ENCODE measurements around the gene LAMB4.

The LAMB4 gene

DNA sequence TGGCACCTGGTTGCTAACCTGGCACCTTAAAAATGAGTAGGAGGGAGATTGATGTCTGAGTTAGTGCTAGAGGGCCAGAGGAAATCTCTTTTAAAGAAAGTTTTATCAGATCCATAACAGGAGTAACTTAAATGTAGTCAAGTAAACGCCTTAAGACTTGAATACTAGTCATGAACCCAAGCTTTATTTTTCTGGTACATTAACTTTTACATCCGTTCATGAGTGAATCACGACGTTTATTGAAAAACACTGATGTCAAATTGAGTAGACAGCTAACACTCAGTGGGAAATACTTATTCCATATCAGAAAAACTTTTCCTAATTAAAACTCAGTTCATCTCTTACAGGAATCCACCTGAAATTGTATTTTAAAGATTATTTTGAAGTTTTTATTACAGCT, 120.3 kb downstream of the LAMB4 start:
- no peak for DNase-seq

DNA sequence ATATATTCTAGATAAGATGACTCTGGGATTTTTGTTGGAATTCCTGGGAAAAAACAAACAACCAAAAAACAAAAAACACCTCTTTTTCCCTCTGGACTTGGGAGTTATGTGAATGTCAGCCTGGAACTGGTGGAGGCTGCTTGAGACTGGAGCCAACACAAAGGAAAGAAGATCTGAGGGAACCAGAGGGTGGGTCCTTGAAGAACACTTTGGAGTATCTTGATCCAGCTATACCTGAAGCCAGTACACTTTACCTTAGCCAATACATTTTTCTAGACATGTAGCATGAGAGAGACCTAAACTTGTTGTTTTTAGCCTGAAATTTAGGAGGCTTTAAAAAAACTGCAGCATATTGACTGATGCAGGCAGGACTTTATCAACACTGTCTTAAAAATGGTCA, 121.3 kb downstream of the LAMB4 start:
- DNase-seq = no peak

DNA sequence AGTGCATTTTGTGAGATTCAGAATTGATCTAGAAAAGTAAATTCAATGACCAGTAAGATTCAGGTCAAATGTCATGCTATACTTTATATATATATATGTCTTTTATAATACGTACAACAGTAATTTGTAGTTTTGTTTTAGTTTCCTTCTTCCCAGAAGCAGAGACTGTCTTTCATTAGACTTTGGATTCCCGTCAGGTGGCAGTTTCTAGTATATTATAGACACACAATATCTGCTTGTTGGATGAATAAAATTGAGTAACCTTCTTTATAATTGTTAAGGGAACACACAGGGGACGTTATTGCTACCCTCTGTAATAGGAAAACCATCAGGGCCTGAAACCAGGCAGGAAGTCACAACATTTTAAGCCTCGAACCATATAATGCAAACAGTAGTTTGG, 121.9 kb downstream of the LAMB4 start:
- no peak for DNase-seq

DNA sequence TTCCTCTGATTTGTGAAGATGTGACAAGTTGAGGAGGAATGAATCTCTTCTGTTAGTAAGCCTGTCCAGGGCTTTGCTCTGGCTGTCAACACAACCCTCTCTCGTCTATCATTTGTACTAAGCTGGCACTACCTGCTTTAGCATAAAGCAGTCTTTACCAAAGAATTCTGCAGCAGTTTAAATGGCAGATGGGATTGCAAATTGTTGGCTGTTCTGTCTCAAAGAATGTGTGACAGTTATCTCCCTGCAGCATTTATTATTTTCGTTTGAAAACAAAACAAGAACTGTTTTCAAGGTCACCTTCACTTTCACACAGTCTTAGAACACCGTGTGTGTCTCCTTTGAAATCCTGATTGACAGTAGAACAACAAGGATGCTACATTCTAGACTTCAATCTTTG, 122.4 kb downstream of the LAMB4 start:
- no peak for DNase-seq

DNA sequence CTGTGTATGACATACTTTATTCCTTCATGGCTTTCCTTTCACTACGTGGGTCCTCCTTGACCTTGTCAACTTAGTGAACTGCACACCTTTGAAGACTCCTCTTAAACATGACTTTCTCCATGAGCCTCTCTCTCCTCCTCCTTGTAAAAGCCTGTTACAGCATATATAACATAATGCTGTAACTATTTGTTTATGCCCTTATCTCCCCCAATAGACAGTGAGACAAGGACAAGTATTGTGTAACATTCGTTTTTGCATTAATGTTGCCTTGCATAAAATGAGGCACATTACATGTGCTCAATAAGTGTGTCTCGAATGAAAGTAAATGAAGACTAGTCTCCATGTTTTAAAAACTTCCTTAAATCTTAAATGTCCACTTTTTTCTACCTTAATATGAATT, 122.9 kb downstream of the LAMB4 start:
- no peak for DNase-seq

DNA sequence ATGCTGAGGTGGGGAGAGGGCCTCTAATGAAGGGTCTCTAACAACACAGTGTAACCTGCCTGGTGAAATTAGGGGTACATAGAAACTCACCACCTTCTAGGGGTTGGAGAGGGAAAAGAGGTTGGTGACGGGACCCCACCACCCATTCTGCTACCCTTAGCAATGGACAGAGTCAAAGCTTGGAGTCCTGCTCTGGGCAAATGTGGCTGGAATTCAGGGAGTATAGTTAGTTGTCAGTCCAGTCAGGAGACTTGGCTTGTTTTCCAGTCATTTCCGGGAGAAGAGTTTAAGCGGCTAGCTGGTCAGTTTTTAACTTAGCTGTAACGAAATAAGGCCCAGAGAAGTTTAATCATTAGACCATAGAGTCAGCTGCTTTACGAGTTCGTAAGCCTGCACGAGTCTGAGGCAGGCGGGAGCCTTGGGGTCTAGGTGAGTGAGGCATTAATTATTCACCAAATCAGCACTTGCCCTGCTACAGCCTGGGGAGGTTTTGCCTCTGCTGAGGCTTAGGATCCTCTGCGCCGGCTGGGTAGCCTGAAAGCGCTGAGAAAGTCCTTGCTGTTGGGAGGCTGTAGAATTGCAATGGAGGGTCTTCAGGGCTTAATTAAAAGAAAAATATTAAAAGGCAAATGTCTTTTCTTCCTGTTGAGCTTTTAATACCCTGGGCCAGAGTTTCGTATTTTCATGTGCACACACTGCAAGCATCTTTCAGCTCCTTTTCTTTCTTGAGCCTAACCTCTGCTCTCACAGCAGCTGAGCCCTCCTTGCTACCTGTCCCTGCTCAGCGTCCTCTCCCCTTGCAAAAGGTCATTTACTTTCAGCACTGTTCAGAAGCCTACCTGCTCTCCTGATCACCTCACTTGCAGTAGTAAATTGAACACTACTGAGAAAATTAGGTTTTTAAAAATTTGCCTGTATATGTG, 125.7 kb downstream of the LAMB4 start:
- DNase-seq = no peak

DNA sequence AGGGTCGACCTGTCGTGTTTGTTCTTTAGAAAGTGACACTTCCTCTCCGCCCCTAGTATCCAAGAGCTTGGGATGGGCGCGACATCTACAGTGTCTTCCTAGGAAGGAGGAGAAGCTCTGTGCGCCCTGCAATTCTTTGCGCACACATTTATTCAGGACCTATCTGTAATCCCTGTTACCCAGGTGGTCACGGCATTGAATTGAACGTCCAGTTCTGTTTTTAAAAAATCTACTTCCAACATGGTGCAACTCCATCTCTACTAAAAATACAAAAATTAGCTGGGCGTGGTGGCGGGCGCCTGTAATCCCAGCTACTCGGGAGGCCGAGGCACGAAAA, 126.6 kb downstream of the LAMB4 start:
- DNase-seq = no peak

DNA sequence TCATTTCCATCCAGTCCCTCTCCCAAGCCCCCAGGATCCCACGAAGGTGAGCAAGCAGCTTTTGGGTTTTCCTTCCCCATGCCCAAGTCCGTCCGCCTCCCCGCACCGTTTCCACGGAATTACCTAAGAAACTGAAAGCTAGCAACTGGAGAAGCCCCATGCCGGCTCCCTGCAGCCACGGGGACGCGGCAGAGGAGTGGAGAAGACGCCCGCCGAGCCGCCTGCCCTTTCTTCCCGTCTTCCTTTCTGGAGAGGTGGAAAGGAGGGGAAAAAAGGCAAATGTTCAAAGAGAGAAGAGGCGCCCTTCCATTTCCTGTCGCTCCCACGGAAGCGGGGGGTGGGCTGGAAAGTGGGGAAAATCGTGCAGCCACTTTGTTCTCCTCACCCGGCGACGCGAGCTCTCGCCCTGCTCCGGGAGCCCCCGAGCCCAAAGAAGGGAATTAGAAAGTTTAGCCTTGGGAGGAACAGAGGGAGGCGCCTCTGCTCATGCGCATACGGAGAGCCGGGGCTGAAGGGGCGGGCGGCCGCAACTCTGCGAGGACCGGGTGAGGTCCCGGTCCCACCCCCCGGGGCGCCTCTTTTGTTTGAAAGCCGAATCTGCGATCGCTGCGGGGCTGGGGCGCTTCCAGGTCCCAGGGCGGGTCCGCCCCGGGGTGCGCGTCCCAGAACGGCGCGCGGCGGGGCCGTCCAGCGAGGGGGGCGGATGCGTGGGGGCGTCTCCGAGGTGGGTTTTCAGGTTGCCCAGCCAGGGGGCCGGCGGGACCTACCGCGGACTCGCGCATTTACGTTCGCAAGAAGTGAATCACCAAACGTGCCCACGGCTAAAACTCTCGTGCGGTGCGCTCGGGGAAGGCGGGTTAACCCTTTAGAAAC, 127.2 kb downstream of the LAMB4 start, which contains the start of gene LAMB1:
Gene LAMB1, minus strand, starts transcription at position 436 of the 873 bp plus-strand sequence. Its CDS starts 276 bp downstream, at position 160.
- DNase-seq = no peak

DNA sequence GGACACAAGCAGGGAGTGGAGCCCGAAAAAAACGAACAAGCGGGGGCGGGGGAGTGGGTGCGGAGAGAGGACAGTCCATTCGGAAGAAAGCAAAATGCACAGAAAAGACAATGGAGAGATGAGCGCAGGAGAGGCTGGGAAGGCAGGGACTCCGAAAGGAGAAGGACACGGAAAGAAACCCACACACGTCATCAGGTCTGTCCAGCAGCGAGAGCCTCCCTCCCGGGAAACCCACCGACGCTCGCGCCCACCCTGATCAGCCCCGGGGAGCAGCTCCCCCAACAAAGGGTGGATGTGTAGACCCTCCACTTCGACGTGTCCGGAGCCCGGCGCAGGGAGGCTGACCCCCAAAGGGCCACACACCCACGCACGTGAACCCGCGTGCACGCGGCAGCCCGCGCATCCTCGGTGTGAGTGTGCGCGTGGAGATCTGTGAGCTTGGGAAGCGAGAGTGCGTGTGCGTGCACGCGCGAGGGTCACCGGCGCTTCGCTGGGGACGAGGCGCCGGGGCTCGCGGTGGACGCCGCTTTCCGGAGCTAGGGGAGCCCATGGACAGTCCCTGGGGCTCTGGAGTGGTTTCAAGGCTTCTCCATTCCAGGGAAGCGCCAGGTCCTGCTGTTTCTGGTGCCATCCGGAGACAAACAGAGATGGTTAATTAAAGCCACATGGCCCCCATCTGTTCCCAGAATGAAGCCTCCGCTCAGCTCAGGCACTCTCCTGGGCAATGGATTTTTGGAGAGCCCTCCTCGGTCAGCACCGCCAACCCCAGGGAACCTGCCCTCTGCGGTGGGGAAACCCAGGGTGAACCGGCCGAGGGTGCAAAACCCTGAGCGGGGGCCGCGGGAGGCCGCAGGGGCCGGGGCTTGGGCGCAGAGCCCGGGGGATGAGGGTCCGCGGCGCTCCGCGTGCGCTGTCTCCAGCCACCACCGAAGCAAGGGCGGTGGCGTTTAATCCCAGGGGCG, 128.1 kb downstream of the LAMB4 start:
- no peak for DNase-seq

DNA sequence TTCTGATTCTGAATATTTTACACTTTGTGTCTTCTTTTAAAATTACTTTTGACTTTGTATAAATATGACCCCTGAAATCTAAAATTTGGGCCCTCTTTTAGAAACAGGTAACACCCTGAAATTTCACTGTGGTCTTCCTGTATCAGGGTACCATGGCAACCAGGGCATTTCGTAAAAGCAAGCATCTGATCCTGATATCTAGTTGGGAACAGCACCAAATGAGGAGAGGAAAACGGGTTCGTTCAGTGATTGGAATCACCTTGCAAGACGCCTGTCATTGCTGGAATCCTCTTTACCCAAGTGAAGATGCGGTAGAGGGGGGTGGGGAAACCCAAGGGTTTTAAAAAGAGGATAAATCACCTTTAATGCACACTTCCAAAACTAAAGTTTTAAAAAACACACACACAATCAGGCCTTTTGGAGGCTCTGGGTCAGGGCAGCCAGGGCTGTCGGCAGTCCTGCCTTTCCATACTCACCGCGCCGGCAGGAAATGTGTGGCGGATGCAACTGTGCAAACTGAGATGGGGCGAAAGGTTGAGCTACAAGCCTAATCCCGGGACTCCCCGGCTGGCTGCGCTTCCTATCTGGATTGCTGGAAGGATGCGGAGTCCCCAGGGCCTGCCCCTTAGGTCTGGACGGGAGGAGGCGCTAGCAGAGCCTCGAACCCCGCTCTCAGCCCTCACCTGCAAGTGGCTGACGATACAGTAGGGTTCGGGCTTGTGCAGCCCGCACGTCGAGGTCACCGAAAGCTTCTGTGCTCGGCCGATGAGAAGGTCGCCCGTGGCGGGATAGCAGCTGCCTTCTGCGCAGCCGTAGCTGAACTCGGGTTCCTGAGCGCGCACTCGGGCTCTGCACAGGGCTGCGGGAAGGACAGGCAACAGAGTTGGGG, 129.0 kb downstream of the LAMB4 start:
- no peak for DNase-seq

DNA sequence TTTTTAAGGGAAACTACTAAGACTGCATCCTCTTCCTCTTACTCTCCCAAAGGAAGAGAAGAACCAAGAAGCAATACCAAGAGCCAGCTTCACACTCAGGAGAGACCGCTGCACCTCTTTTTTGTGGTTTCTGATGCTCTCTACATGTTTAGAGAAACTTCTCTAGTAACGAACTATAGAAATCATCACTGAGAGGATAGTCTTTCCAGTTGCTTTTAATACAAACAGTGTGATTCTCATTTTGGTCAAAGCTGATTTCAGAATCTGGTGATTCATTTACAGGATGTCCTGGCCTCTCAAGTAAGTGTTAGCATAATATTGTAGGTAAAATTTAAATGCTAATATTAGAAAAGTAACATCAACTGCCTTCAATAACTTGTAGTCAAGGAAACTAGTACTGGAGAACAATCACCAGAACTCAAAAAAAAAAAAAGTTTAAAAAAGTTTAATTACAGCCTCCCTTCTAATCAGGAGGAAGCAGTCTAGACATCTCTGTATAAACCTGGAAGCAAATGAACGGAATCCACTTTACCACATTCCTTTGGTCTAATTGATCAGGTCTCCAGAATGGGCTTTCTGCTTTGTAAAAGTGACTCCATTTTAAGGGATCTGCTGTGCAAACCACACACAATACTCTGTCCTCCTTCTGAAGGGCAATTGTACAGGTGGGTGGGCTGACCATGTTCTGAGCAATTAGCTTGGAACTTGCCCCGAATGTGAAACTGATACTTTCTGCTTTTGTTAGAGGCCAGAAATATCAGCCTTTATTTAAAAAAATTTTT, 130.2 kb downstream of the LAMB4 start:
- DNase-seq = no peak

DNA sequence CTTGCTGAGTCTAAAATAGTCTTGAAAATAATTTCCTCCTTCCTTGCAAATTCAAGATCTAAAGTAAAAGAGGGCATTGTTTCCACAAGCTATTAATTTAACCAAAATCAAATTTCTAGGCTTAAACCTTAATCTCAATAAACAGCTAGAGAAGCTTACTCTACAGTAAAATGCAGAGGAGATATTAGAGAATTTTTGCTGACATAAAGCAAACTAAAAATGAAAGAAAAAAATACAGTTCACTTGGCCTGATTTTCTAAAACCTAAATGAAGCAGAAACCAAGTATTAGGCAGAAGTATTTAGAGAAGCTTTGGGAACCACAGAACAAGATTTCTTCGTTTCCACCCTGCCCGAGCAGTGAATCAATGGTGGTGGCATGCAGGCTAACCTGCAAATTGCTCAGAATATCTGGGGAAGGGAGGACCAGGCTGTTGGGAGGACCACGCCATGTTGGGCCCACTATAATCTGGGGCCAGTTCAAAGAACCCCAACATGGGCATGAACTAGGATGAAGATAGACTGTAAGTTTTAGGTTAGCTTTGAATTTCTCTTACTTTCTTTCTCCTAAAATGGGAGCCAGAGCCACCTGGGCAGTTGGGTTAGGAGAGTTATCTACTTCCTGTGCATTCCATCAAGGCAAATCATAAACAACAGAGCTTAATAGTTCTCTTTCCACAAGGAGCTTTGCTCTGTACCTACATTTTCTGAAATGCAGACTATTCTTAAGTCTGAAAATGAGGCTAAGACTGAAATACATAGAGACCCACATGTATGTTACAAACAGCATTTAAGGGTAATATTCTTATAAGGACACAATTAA, 131.3 kb downstream of the LAMB4 start:
- DNase-seq = no peak

DNA sequence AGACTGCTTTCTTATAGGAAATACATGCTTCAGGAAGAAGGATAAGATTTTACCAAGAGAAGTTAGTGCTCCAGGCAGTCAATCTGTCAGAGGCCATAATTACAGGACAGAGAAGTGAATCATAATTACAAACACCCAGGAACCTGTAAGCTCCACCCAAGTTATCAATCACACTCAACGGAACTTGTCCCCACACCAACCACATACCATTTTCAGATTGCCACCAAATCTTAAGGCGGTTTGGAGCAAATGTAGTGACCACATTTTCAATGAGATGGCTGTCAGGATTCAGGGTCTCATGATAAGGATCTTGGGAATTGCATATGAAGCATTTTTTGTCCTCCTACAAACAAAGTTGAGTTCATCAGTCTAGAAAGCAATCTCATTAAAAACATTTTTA, 132.0 kb downstream of the LAMB4 start:
- no peak for DNase-seq

DNA sequence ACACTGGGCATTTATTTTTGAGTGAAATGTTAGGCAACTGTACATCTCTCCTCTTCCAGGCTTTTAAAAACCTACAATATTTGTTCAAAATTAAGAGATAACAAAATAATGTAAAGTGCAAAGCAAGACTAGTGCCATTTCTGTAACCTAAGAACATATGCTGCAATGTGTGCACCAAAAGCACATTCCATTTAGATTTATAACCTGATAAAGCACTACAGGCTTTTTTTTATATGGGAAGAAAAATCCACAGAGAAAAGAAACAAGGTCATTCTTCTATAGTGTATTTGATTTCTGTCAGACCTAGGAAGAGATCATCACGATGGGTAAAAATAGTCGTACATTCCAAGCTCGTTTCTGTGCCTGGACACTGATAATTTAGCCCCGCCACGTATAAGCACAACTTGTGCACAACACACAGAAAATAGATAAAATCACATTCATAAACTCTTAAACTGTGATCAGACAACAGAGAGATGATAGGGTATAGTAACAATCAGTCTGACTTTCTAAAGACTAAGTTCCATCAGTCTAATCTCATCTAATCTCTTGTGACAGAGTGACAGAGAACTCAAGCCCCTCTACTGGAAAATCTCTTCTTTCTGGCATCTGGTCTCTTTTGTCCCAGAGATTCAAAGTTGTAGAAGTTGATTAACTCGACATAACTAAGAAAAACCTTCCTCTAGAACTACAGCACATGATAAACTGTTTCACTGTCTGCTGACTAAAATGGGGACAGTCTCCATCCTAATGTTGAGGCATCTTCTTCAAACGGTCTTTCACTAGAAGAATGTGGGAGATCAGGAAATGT, 133.9 kb downstream of the LAMB4 start:
- DNase-seq = no peak

DNA sequence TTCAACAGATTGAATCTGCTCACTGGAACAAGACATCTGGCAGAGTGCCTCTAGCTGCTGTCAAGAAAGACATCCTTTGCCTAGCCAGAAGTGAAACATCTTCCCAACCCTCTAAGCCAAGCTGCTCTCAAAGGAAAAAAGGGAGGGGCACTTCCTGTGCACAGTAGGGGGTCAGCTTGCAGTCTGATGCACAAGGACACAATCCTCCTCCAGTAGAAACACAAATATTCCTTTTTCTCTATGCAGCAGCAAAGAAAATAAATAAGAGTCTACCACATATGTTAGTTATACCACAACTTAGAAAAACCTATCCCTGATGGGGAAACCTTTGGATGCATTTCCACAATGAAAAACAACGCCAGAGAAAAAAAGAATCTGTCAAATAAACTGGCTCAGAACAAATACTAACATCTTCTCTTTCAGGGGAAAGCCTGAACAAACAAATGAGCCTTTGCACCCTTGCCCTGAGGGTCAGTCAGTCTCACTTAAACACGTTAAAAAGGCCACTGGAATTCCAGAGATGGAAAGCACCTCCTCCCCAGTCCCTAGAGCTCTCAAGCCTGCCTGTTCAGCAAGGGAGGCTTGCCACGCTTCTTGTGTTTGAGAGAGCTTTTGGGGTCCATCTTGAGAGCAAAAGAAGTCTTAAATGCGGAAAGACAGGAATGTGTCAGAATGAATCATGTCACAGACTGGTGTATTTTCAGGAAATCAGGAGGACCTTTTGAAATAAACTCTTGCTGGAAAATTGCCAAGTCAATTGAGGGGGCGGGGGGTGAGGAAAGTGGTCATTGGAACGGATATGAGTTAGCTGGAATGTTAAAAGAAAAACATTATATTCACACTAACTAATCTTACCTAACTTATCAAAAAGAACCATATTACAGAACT, 134.7 kb downstream of the LAMB4 start:
- no peak for DNase-seq

DNA sequence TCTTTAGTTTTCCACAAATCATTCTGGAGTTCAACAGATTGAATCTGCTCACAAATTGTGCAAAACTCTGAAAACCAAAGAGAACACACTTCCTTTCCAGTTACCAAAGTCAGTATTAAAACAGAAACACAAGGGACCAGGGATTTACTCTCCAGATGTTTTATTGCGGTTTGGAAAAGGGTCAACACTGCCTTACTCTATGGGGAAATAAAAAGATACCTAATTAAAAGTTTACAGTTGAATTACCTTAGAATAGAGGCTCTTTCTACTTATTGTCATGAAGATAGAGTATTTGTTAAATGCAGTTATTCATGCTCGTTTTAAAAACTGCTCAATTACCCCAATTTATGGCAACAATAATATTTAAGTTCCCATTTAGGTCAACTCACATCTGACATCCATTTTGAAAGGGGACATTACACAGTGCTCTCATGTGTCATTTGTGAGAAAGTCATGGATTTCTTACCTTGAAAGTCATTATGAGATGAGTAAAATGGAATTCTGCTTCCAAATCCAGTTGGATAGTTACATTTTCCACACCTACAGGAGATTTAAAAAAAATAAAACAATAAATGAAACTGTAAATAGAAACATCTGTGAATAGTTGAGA, 135.6 kb downstream of the LAMB4 start:
- no peak for DNase-seq

DNA sequence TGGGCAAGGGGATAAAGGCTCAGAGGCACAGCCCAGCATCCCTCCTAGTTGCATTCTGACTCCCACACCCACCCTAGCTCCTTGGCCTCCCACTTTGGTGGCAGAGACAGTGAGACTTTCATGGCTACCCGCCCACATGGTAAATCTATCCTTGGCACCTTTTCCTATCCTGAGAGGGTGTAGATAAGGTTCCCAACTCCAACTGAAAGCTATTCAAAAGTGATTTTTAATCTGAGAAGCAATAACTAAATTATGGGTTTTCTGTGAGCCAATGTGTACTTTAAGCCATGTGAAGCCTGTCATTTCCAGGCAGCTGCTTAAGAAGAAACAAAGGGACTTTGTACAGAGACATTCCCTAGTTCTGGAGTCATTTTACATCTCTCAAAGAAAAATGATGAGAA, 136.3 kb downstream of the LAMB4 start:
- DNase-seq = no peak

Measured in inflammatory macrophage treated with lipopolysaccharide for 4 hours (primary cell).